MG63 (cell line): Measurements from ENCODE around the gene PJVK. TPM values are rescaled to one million over a fixed set of nuclear protein-coding genes. Genes with fewer than 3 reads are reported as not detected.
A peak's percentile ranks its signal among the peaks of the same experiment; 100 is the strongest.
"Not testable (repeated sequence)": the region's sequence is repeated elsewhere in the genome, so short reads cannot be mapped to it uniquely, and the experiment has no call there.

ENCODE experiments used
- DNase-seq: peaks from one replicate; pipeline ENCODE4 v3.0.0-alpha.2; 2020
- H3K27me3 ChIP-seq: fragments of 250-450 bp; sonication (Bioruptor Pico); 2 replicates; pipeline ENCODE4 v1.5.1; 2020; ENCODE audit warnings: mild to moderate bottlenecking, moderate library complexity
- H3K36me3 ChIP-seq: fragments of 250-450 bp; sonication (Bioruptor Pico); 2 replicates; pipeline ENCODE4 v1.5.1; 2020; ENCODE audit warnings: mild to moderate bottlenecking, moderate library complexity
- H3K4me3 ChIP-seq: fragments of 250-450 bp; sonication (Bioruptor Pico); 2 replicates; pipeline ENCODE4 v1.5.1; 2020; ENCODE audit warnings: mild to moderate bottlenecking, moderate library complexity
- H3K9me3 ChIP-seq: fragments of 250-450 bp; sonication (Bioruptor Pico); 2 replicates; pipeline ENCODE4 v1.5.1; 2020; ENCODE audit warnings: mild to moderate bottlenecking, moderate library complexity
- total RNA-seq: library from RNA; depleted of rRNA; stranded (reverse); fragments of >200 nt; shearing (Covaris generic); gene quantifications from 2 replicates; pipeline ENCODE4 v1.2.3, GENCODE V29; 2014; ENCODE audit warnings: low replicate concordance

The PJVK gene
- total RNA-seq, 1 experiment from 2014 or later, result 0.59 TPM

- Histone ChIP-seq H3K36me3 (peaks cover 22% of the 10 kb centered on the region), H3K4me3 (no peak overlapping the region), H3K27me3 (no peaks in the 10 kb centered on the region), H3K9me3 (no peaks in the 10 kb centered on the region)
- DNase-seq, result no peak
These were observed 25.8 kb upstream of the PJVK start for GRCh38 chr2:178425255-178425827.

- Histone ChIP-seq H3K9me3 (no peaks in the 10 kb centered on the region), H3K27me3 (no peaks in the 10 kb centered on the region), H3K4me3 (no peak overlapping the region), H3K36me3 (peaks cover 28% of the 10 kb centered on the region)
- DNase-seq, result no peak
These were observed 24.8 kb upstream of the PJVK start for GRCh38 chr2:178426388-178426787.

GRCh38 chr2:178427458-178427857 is 23.7 kb upstream of the PJVK start:
- H3K36me3 ChIP-seq, result peaks cover 39% of the 10 kb centered on the region
- H3K27me3 ChIP-seq, result no peaks in the 10 kb centered on the region
- H3K9me3 ChIP-seq, result no peaks in the 10 kb centered on the region
- DNase-seq, result no peak
- H3K4me3 ChIP-seq, result no peak overlapping the region

GRCh38 chr2:178428396-178428806 is 22.8 kb upstream of the PJVK start:
- Histone ChIP-seq H3K4me3 (no peak overlapping the region), H3K36me3 (peaks cover 48% of the 10 kb centered on the region), H3K27me3 (no peaks in the 10 kb centered on the region), H3K9me3 (no peaks in the 10 kb centered on the region)
- no peak for DNase-seq

- Histone ChIP-seq H3K9me3 (no peaks in the 10 kb centered on the region), H3K4me3 (no peak overlapping the region), H3K36me3 (peaks cover 49% of the 10 kb centered on the region), H3K27me3 (no peaks in the 10 kb centered on the region)
- DNase-seq, result no peak
These were observed 21.8 kb upstream of the PJVK start for GRCh38 chr2:178429336-178429735.

GRCh38 chr2:178436662-178437061 is 14.5 kb upstream of the PJVK start:
- no peak for DNase-seq
- no peaks in the 10 kb centered on the region for H3K27me3 ChIP-seq
- peaks cover 51% of the 10 kb centered on the region for H3K36me3 ChIP-seq
- H3K9me3 ChIP-seq, result no peaks in the 10 kb centered on the region
- H3K4me3 ChIP-seq, result no peak overlapping the region

- H3K27me3 ChIP-seq, result no peaks in the 10 kb centered on the region
- no peak for DNase-seq
- H3K36me3 ChIP-seq, result peaks cover 66% of the 10 kb centered on the region
- H3K4me3 ChIP-seq, result no peak overlapping the region
- H3K9me3 ChIP-seq, result no peaks in the 10 kb centered on the region
These were observed 9.8 kb upstream of the PJVK start for GRCh38 chr2:178441426-178441825.

- Histone ChIP-seq H3K9me3 (no peaks in the 10 kb centered on the region), H3K4me3 (peak overlapping the region; percentile 99), H3K27me3 (no peaks in the 10 kb centered on the region), H3K36me3 (peaks cover 54% of the 10 kb centered on the region)
- DNase-seq, result no peak
These were observed 2.1 kb upstream of the PJVK start for GRCh38 chr2:178448968-178449661.

- Histone ChIP-seq H3K4me3 (peak overlapping the region; percentile 99), H3K9me3 (no peaks in the 10 kb centered on the region), H3K36me3 (peaks cover 46% of the 10 kb centered on the region), H3K27me3 (no peaks in the 10 kb centered on the region)
- DNase-seq, result no peak
These were observed 1.3 kb upstream of the PJVK start for GRCh38 chr2:178449700-178450523.

GRCh38 chr2:178450524-178450773 is 729 bp upstream of the PJVK start:
- no peaks in the 10 kb centered on the region for H3K9me3 ChIP-seq
- peaks cover 41% of the 10 kb centered on the region for H3K36me3 ChIP-seq
- no peak for DNase-seq
- H3K4me3 ChIP-seq, result peak overlapping the region; percentile 99
- no peaks in the 10 kb centered on the region for H3K27me3 ChIP-seq

GRCh38 chr2:178452334-178452733 is 1.2 kb downstream of the PJVK start:
- H3K4me3 ChIP-seq, result no peak overlapping the region
- H3K27me3 ChIP-seq, result no peaks in the 10 kb centered on the region
- no peak for DNase-seq
- no peaks in the 10 kb centered on the region for H3K9me3 ChIP-seq
- H3K36me3 ChIP-seq, result peaks cover 24% of the 10 kb centered on the region

GRCh38 chr2:178452870-178453269 is 1.7 kb downstream of the PJVK start:
- no peak for DNase-seq
- H3K27me3 ChIP-seq, result no peaks in the 10 kb centered on the region
- H3K9me3 ChIP-seq, result no peaks in the 10 kb centered on the region
- no peak overlapping the region for H3K4me3 ChIP-seq
- peaks cover 20% of the 10 kb centered on the region for H3K36me3 ChIP-seq

- Histone ChIP-seq H3K9me3 (no peaks in the 10 kb centered on the region), H3K4me3 (no peak overlapping the region), H3K27me3 (no peaks in the 10 kb centered on the region), H3K36me3 (no peaks in the 10 kb centered on the region; the same call in 1 of the 2 replicates)
- DNase-seq, result no peak
These were observed 4.8 kb downstream of the PJVK start for GRCh38 chr2:178455947-178456346.

GRCh38 chr2:178457390-178457886 is 6.3 kb downstream of the PJVK start:
- no peak overlapping the region for H3K4me3 ChIP-seq
- H3K27me3 ChIP-seq, result no peaks in the 10 kb centered on the region
- no peaks in the 10 kb centered on the region for H3K9me3 ChIP-seq
- no peaks in the 10 kb centered on the region for H3K36me3 ChIP-seq
- DNase-seq, result no peak

- no peak overlapping the region for H3K4me3 ChIP-seq
- H3K9me3 ChIP-seq, result no peaks in the 10 kb centered on the region
- H3K36me3 ChIP-seq, result no peaks in the 10 kb centered on the region
- no peaks in the 10 kb centered on the region for H3K27me3 ChIP-seq
- DNase-seq, result no peak
These were observed 18.2 kb downstream of the PJVK start for GRCh38 chr2:178469219-178469849.

GRCh38 chr2:178471313-178471712 is 20.1 kb downstream of the PJVK start:
- DNase-seq, H3K4me3 ChIP-seq, H3K27me3 ChIP-seq, H3K9me3 ChIP-seq, H3K36me3 ChIP-seq: not testable (repeated sequence)

GRCh38 chr2:178473373-178473772 is 22.2 kb downstream of the PJVK start:
- Histone ChIP-seq H3K36me3 (no peaks in the 10 kb centered on the region), H3K4me3 (no peak overlapping the region), H3K9me3 (no peaks in the 10 kb centered on the region), H3K27me3 (no peaks in the 10 kb centered on the region)
- DNase-seq, result no peak
